ENCODE data around the gene ALOX12B.
"Not testable (repeated sequence)": the region's sequence is repeated elsewhere in the genome, so short reads cannot be mapped to it uniquely, and the experiment has no call there.

ALOX12B gene

DNA sequence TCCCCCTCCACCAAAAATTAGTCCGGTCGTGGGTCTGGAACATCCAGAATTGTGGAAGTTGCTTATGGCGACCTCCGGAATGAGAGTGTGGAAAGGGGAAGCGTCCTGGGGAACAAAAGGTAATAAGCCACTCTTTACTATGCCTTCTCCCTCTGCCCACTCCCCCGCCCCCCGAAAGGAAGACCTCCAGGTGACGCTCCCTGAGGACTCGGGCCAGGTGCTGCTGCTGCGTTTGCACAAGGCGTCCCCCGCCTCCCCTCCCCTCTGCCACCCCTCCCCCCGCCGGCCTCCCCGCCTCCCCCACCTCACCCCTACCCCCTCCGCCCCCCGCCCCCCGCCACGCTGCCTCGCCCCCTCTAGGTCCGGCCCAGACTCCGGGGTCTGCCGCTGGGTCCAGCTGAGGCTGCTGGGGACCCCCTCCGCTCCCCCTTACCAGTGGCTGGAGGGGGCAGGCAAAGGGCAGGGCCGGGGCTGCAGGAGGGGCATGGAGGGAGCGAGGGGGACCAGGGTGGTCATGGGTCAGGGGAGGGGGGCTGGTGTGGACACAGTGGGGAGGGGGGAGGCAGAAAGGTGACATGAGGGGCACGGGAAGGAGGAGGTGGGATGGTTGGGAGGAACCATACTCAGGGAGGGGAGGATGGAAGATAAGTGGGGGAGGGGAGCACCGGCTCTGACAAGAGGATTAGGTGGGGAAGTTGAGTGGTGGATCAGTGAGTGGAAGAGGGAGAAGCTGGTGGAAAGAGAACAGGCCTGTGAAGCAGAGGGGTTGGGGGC, 23.6 kb downstream of the ALOX12B start:
- DNase-seq, result no peak

DNA sequence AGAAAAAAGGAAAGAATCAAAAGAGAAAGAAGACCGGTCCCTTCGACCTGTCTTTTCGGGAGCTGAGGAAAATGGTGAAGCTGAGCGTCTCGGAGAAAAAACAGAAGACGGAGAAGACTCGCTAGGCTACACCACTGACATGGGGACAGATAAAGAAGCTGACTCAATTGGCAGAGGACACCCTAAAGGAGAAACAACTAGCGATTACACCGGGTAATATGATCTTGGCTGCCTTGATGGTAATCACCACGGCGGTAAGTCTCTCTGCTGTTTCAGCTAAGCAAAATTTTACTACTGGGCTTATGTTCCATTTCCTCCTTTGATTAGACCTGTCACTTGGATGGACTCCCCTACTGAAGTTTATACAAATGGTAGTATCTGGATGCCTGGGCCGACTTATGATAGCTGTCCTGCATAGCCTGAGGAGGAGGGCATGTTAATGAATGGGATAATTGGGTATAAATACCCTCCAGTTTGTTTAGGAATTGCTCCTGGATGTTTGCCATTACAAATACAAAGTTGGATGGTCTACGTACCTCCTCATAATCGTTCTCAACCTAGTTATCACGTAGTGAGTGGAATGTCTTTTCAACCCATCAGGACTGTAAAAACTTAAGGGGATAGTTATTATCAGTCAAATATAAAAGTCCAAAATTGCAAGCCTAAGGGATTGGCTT, 24.6 kb downstream of the ALOX12B start:
- DNase-seq, result no peak

DNA sequence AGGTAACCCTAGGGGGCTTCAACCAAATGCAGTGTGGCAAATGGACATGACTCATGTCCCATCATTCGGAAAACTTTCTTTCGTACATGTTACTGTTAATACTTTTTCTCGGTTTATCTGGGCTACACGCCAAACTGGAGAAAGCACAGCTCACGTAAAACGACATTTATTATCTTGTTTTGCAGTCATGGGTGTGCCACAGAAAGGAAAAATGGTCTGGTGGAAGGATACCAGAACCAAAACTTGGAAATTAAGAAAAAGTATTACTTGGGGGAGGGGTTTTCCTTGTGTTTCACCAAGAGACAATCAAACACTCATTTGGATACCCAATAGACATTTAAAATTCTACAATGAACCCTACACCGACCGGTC, 25.1 kb downstream of the ALOX12B start:
- no peak for DNase-seq

DNA sequence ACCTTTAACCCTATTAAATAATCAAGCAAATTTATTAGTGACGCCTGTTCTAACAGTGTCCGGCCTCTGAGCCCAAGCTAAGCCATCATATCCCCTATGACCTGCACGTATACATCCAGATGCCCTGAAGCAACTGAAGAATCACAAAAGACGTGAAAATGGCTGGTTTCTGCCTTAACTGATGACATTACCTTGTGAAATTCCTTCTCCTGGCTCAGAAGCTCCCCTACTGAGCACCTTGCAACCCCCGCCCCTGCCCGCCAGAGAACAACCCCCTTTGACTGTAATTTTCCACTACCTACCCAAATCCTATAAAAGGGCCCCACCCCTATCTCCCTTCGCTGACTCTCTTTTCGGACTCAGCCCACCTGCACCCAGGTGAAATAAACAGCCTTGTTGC, 25.7 kb downstream of the ALOX12B start:
- DNase-seq, result not testable (repeated sequence)

DNA sequence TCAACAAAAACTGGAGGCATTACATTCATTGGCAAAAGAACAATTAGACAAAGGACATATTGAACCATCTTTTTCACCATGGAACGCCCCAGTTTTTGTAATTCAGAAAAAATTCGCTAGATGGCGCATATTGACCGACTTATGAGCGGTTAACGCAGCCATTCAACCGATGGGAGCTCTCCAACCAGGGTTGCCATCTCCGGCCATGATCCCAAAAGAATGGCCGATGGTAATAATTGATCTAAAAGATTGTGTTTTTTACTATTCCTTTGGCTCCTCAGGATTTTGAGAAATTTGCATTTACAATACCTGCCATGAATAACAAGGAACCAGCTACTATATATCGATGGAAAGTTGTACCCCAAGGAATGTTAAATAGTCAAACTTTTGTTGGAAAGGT, 27.2 kb downstream of the ALOX12B start:
- peak; percentile 65 for DNase-seq

DNA sequence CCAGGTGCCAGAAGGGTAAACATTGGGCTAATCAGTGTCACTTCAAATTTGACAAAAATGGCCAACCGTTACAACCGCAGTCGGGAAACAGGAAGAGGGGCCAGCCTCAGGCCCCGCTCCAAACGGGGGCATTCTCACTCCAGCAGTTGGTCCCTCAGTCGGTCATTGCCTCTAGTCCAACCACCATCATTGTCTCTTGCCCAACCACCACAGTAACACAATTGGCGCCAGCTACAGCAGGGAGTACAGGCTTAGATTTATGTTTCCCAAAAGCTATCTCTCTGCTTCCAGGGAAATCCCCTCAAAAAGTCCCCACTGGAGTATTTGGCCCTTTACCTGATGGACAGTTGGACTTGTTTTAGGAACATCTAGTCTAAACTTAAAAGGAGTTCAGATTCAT, 28.4 kb downstream of the ALOX12B start:
- no peak for DNase-seq

DNA sequence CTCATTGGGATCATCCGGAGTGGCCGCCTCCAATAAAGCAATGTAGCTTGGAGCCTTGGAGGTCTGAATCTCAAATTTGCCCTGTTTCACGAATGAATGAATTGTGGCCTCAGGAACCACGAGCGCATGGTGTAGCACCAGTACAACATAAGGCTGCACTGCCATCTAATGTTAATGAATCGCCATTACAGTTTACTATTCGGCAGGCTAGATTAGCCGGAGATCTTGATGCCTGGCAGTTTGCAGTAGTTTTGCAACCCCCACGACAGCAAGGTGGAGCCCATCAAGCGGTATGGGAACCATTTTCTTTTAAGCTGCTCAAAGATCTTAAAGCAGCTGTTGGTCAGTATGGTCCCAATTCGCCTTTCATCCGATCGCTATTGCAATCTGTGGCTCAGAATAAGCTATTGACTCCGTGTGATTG, 29.8 kb downstream of the ALOX12B start:
- peak; percentile 53 for DNase-seq

DNA sequence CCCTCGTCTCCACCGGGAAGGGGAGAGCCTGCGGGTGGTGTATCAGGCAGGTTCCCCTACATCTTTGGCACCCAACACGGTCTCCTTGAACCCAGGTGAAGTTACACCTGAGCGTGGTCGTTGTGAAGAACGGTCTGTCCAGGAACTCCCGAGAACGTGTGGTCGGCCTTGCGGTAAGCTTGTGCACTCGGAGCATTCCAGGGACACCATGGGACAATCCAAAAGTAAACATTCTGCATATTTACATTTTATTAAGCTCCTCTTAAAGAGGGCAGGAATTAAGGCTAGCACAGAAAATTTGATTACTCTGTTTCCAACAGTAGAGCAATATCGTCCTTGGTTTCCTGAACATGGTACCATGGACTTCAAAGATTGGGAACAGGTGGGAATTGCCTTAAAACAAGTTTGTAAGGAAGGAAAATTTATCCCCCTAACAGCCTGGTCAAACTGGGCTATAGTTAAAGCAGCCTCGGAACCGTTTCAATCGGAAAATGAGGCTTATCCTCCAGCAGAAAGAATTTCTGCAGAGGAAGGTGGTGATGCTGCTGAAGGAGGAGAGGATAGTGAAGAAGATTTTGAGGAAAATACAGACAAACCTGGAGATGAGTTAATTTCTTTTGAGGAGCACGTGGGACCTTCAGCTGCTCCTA, 30.4 kb downstream of the ALOX12B start:
- DNase-seq, result no peak

DNA sequence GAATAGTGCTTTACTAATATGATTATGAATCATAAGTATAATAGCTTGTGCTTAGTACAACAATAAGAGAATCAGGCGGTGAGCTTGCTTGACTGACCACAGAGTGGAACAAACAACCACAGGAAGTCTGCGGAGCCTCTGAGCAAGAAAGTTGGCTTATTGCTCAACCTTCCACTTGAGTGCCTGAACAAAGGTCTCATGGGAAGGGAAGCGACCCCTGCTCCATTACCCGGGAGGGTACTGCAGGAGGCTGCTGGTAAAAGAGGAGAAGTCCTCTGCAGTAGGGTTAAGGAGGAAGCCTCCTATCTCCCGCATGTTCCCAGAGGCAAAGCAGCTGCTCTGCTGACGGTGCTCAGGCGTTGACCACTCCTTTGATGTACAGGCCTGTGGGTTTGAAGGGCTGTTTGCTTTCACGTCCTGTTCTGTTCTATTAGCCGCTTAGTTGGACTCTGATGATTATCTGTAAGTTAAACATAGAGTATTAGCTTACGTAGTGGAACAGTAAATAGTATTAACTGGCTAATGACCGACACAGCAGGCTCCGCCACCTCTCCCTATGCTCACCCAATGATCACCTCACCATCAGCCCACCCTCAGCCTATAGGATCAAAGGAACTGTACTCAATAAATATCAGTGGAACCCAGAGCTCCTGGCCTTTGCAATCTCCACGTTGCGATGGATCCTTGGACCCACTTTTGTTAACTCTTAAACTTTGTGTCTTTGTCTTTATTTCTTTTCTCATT, 31.1 kb downstream of the ALOX12B start:
- no peak for DNase-seq

DNA sequence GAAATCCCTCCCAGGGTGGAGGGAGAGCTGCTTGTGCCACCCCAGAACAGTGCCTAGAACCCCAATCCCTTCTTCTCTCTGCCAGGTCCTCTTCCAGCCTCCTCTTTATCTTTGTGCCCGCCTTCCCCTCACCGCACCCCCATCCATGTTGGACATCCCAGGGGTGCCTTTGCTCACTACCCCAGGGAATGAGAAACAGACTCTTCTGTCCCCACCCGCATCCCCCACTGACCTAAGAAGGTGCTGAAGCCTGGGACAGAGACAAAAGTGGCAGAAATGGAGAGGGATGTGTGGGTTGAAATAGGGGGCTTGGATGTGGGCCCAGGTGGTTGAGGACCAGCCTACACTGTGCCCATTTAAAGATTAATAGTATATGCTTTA, 31.7 kb downstream of the ALOX12B start:
- DNase-seq, result no peak

DNA sequence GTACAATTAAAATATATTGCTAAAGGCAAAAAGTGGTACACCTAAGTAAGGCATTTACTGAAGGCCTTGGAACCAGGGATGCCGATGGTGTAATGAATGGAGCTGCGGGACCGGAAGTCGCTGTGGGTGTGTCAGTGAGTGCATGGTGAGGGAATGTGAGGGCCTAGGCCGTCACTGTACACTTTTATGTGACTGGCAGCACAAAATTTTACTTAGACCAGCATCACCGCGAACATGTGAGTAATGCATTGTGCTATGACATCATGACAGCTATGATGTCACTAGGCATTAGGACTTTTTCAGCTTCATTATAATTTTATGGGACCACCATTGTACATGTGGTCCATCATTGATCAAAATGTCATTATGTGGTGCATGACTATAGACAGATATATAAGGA, 33.9 kb downstream of the ALOX12B start:
- DNase-seq, result no peak

DNA sequence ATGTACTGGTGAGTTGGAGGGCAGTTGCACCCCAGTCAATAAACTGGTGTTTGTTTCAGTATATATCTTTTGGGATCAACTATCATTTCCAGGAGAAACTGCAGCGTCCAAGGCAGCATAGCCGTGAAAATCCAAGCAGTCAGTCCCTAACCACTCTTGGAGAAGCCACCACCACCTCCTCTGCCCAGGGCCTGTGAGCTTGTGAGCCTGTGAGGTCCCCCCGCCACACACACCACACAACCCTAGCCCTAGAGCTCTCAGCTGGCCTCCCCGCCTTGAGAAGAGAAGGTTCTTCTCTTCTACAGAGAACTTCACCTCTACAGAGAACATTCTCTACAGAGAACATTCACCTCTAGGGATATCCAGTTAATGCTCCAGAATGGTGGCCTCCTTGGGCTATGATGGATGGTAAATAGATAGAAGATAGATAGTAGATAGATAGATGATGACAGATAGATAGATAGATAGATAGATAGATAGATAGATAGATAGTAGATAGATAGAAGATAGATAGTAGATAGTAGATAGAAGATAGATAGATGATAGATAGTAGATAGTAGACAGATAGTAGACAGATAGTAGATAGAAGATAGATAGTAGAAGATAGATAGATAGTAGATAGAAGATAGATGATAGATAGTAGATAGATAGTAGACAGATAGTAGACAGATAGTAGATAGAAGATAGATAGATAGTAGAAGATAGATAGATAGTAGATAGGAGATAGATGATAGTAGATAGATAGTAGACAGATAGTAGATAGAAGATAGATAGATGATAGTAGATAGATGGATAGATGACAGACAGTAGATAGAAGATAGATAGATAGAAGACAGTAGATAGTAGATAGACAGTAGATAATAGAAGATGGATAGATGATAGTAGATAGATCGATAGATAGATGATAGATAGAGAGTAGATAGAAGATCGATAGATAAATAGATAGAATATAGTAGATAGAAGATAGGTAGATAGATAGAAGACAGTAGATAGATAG, 35.0 kb downstream of the ALOX12B start:
- no peak for DNase-seq

DNA sequence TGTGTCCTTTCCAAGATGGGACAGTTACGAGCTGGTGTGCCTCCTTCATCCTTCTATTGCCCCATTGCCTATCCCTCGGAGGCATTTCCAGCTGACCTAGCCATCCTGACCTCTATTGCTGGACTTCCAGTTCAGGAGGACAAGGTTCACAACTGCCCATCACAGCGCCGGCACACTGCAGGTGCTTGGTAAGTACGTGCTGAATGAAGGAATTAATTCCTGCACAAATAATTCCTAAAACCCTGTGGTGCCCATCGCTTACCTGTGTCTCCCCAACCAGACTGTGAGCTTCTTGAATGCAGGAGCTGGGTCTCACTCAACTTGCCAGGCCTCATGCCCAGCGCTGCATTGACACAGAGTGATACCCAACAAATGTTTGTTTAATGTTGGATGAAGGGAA, 35.7 kb downstream of the ALOX12B start:
- DNase-seq, result no peak

DNA sequence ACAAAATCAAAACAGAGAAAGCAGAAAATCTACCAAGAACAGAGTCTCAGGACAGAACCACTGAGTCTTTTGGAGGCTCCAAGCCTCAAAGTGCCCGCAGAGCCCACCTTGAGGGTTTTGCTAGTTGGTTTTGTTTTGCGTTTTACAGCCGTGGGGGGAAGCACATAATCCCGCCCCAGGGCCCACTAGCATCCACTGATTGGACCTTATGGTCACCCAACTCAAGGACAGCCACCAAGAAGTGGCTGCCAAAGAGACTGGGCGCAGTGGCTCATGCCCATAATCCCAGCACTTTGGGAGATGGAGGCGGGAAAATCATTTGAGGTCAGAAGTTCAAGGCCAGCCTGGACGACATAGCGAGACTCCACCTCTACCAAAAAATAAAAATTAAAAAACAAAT, 38.8 kb downstream of the ALOX12B start:
- DNase-seq, result no peak

DNA sequence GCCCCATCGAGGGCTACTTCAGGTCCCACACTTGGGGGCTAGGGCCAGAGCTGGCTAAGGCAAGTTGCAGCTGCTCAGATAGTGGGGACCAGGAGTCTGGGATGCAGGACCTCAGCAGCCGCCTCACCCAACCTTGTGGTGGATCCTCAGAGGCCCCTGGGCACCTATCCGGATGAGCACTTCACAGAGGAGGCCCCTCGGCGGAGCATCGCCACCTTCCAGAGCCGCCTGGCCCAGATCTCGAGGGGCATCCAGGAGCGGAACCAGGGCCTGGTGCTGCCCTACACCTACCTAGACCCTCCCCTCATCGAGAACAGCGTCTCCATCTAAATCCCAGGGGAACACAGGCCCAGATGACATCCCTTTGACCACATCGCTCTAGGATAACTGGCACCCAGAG, 39.3 kb downstream of the ALOX12B start:
- no peak for DNase-seq

DNA sequence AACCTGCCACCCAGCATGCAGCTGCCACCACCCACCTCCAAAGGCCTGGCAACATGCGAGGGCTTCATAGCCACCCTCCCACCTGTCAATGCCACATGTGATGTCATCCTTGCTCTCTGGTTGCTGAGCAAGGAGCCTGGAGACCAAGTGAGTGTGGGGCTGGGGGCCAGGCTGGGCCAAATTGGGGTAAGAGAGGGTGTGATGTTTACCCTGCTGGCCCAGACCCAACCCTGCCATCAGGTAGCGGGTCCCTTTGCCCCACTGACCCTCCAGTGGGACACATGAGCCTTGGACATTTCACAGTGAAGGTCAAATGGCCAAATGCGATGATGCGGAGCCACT, 39.8 kb downstream of the ALOX12B start:
- DNase-seq, result no peak

DNA sequence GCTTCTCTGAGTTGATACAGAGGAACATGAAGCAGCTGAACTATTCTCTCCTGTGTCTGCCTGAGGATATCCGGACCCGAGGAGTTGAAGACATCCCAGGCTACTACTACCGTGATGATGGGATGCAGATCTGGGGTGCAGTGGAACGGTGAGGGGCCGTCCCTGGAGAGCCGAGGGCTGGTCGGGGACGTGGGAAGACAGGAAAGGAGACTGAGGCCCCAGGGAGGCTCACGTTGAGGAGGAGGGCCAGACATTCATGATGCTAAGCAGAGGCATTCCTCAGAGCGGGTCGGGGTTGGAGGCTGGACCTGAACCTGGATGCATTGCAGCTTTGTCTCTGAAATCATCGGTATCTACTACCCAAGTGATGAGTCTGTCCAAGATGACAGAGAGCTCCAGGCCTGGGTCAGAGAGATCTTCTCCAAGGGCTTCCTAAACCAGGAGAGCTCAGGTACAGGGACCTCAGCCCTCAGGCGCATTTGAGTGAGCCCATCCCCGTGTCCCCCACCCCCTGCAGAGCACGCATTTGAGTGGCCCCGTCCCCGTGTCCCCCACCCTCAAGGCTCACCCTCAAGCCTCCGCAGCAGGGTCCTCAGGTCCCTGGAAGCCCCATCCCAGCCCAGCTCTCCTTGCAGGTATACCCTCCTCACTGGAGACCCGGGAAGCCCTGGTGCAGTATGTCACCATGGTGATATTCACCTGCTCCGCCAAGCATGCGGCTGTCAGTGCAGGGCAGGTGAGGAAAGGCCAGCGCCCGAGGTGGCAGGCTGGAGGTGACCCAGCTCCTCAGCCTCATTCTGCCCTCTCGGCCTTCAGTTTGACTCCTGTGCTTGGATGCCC, 40.4 kb downstream of the ALOX12B start:
- no peak for DNase-seq

DNA sequence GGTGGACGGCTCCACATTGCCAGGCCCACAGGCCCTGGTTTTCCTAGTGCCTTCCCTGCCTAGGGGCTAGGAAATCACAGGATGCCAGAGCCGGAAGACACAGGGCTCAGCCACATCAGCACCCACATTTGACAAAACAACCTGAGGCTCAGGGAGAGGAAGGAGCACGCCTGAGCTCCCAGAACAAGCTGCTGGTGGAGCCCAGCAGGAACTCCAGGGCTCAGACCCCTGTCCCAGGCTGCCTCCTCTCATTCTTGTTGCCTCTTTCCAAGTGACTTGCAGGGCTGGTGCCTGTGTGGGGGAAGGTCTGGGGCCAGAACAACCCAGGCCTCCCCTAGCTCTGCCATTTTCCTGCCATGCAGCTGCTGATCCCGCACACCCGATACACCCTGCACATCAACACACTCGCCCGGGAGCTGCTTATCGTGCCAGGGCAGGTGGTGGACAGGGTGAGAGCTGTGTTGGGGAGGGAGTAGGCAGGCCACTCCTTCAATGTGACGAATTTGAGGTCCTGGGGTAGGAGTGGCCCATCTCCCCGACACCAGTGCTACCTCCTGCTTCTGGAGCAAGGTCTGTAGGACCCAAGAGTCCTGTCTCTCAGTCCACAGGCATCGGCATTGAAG, 41.1 kb downstream of the ALOX12B start:
- no peak for DNase-seq

DNA sequence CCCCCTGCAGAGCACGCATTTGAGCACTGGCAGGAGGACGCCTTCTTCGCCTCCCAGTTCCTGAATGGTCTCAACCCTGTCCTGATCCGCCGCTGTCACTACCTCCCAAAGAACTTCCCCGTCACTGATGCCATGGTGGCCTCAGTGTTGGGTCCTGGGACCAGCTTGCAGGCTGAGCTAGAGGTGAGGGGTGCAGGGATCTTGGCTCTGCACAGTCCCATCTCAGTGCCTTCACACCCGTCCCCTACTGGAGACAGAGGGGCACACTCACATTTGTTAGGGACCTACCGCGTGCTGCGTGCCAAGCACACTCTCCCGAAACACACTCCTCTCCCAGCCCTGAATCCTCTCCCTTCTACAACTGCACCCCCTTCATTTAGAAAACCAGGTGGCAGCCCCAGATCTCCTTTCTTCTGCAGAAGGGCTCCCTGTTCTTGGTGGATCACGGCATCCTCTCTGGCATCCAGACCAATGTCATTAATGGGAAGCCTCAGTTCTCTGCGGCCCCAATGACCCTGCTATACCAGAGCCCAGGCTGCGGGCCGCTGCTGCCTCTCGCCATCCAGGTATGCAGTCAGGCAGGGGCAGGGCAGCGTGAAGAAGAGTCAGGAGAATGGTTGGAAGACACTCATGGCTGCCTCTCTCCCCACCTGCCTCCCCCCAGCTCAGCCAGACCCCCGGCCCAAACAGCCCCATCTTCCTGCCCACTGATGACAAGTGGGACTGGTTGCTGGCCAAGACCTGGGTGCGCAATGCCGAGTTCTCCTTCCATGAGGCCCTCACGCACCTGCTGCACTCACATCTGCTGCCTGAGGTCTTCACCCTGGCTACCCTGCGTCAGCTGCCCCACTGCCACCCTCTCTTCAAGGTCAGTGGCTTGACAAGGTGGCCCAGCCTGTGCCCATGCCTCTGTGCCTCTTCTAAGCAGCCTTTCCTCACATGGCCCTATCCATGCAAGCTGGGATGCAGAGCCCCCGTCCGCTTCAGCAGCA, 42.4 kb downstream of the ALOX12B start:
- DNase-seq, result no peak

DNA sequence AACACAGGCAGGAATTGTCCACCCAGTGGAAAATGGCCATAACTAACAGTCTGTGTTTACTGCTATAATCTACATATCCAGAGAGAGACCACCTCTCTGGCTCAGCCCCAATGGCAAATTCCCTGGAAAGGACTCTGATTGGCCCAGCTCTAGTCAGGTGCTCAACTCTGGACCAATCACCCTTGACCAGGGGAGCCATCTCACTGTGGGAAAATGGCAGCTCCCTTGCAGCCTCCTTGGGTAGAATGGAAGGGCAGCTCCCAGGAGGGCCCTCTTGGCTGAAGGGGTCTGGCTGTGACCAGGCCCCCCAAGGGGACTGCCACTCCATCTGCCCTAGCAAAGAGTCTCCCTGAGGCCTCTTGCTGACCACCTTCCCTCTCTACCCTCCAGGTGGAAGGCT, 45.5 kb downstream of the ALOX12B start:
- no peak for DNase-seq

Data from CD4-positive, alpha-beta T cell treated with Interleukin-6 for 4 hours (primary cell).